Activated naive CD4-positive, alpha-beta T cell treated with anti-CD3 and anti-CD28 coated beads, Interleukin-2, amount 50 U/mL, for 72 hours (primary cell): ENCODE measurements around the gene MBTPS1. TPM values are rescaled to one million over a fixed set of nuclear protein-coding genes. Genes with fewer than 3 reads are reported as not detected.
"Not testable (repeated sequence)": the region's sequence is repeated elsewhere in the genome, so short reads cannot be mapped to it uniquely, and the experiment has no call there.

Experiments used
- ATAC-seq, 2 donors: fragments of 150-1000 bp; cut with Tn5 transposase; 2 replicates each; pipeline ENCODE4 v1.10.0; 2021; ENCODE audit warnings: mild to moderate bottlenecking in 2 of 2, moderate library complexity in 2 of 2
- DNase-seq, 2 donors: peaks; one replicate each; pipeline ENCODE4 v3.0.0; 2021 to 2022; ENCODE audit warnings: low spot score in 2 of 2
- H3K27ac Mint-ChIP-seq, 2 donors: one replicate each; pipeline ENCODE4 v1.8.0; 2022; ENCODE audit warnings: mild to moderate bottlenecking in 2 of 2, mixed read lengths in 2 of 2
- H3K36me3 Mint-ChIP-seq, 2 donors: one replicate each; pipeline ENCODE4 v1.8.0; 2022; ENCODE audit warnings: mixed read lengths in 2 of 2
- H3K9me3 Mint-ChIP-seq, 2 donors: one replicate each; pipeline ENCODE4 v1.8.0; 2022; ENCODE audit warnings: mixed read lengths in 2 of 2
- total RNA-seq, 2 donors: library from RNA; stranded (reverse); gene quantifications; one replicate each; pipeline ENCODE4 v1.2.3, GENCODE V29; 2022

Gene MBTPS1
- total RNA-seq, 2 donors from 2014 or later, result 39.9 to 41.1 TPM

DNA sequence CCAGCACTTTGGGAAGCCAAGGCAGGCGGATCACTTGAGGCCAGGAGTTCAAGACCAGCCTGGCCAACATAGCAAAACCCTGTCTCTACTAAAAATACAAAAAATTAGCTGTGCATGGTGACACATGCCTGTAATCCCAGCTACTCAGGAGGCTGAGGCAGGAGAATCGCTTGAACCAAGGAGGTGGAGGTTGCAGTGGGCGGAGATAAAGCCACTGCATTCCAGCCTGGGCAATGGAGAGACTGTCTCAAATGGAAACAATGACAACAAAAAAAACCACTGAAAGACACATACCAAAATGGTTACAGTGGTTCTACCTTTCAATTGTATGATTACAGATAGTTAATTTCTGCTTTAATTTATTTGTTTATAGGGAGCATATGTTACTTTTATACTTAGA lies 4.8 kb downstream of the MBTPS1 start:
- H3K27ac Mint-ChIP-seq, result peak overlapping the region; percentile 32 to 36

DNA sequence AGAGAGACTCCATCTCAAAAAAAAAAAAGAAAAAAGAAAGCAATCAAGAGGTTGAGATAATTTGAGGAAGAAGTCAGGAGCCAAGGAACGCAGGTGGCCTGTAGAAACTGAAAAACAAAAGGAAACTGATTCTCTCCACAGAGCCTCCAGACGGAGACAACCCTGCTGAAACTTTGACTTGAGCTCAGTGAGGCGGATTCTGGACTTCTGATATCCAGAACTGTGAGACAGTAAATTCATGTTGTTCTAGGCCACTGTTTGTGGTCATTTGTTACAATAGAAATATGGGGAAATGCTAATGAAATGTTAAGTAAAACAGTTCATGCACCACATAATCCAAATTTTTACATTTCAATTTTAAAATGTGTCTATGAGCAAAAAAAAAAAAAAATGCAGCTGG lies 5.2 kb downstream of the MBTPS1 start:
- Mint-ChIP-seq H3K27ac (peak overlapping the region in 1 of 2 donors; percentile 32), H3K9me3 (no peaks in the 10 kb centered on the region), H3K36me3 (peaks cover 0 to 4% of the 10 kb centered on the region in 2 donors)
- DNase-seq (no peak), ATAC-seq (no peak)

More for the DNA sequence above, 4.8 kb downstream of the MBTPS1 start:
- not testable (repeated sequence) for H3K9me3 Mint-ChIP-seq, ATAC-seq, H3K36me3 Mint-ChIP-seq, DNase-seq

DNA sequence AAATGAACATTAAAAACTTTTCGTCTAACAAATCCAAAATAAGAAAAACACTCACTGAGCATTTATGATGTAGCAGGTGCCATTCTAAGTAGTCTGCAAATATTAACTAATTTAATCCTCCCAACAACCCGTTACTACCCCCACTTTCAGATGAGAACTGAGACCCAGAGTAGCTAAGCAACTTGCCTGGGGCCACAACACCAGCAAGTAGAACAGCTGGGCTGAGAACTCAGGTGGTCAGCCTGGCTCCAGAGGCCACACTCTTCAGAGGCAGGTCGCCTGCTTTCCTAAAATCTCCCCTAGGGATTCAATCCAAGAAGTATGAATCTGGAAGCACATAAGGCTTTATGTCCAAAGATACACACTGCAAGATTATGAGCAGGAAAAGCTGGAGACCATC lies 6.2 kb downstream of the MBTPS1 start:
- DNase-seq, result no peak
- ATAC-seq, result no peak
- no peaks in the 10 kb centered on the region for H3K36me3 Mint-ChIP-seq
- H3K9me3 Mint-ChIP-seq, result no peaks in the 10 kb centered on the region
- H3K27ac Mint-ChIP-seq, result peak overlapping the region in 1 of 2 donors; percentile 32

DNA sequence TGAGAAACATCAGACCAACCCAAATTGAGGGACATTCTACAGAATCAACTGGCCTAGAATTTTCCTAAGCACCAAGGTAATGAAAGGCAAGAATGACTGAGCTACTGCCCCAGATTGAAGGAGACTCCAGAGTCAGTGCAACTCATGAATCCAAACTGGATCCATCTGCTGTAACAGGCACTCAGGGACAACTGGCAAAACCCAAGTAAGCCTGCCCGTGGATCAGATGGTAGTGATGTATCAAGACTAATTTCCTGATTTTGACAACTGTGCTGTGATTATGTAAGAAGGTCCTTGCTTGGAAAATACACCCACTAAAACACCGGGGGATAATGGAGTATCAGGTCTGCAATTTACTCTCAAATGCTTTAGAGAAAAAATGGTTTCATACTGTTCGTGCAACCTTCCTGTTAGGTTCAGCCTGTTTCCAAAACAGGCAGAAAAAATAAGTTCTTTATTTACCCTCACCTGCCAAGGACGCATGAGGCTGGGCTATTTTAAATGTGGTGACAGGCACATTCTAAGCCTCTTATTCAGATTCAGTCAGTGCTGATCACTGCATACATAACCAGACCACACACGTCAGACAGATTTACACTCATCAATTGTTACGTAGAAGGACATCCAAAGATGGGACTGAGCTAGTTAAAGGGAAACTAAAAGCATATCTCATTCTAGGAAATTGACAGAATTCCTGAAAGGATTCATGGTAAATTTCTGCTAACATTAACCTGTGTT lies 7.0 kb downstream of the MBTPS1 start:
- no peak for ATAC-seq
- Mint-ChIP-seq H3K27ac (no peak overlapping the region), H3K36me3 (no peaks in the 10 kb centered on the region), H3K9me3 (no peaks in the 10 kb centered on the region)
- DNase-seq, result no peak

DNA sequence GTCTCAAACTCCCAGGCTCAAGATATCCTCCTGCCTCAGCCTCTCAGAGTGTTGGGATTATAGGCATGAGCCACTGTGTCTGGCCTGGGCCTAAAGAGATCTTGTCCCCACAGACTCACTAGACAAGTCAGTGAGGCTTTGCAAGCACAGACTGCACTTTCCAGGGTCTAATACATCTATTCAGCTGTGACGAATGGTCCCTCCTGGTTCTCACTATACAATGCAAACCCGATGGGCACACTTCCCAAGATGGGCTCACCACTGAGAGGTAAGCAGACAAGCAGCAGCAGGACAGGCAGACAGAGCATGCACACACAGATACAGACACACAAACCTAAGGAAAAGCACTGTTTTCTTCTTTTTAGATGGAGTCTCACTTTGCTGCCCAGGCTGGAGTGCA lies 8.8 kb downstream of the MBTPS1 start:
- DNase-seq (no peak), ATAC-seq (no peak)
- H3K9me3 Mint-ChIP-seq, result no peaks in the 10 kb centered on the region
- peak overlapping the region in 1 of 2 donors; percentile 29 for H3K27ac Mint-ChIP-seq
- no peaks in the 10 kb centered on the region for H3K36me3 Mint-ChIP-seq

DNA sequence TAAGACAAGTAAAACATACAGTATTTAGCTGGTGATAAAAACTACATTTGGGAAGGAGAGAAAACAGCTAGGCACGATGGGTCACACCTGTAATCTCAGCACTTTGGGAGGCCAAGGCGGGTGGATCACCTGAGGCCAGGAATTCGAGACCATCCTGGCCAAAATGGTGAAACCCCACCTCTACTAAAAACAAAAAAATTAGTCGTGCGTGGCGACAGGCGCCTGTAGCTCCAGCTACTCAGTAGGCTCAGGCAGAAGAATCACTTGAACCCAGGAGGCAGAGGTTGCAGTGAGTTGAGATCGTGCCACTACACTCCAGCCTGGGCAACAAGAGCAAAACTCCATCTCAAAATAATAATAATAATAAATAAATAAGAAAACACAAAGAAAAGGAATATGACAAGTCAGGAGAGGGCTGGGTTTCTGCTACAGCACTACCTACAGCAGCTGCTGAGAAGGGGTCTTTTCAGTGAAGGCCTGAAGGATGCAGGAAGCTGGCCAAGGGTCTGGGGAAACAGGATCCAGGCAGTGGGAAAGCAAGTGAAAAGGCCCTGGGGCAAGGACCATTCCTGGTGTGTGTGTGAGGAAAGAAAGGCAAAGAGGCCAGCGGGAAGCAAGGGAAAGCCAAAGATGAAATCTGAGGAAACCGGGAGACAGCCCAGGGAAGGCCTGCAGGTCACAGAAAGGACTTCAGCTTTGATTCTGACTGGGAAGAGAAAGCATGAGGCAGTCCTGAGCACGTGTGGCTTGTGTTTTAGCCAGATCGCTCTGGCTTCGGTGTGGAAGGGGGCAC lies 10.6 kb downstream of the MBTPS1 start:
- Mint-ChIP-seq H3K9me3 (no peaks in the 10 kb centered on the region), H3K27ac (peak overlapping the region; percentile 16 to 63), H3K36me3 (no peaks in the 10 kb centered on the region)
- no peak for ATAC-seq
- no peak for DNase-seq

DNA sequence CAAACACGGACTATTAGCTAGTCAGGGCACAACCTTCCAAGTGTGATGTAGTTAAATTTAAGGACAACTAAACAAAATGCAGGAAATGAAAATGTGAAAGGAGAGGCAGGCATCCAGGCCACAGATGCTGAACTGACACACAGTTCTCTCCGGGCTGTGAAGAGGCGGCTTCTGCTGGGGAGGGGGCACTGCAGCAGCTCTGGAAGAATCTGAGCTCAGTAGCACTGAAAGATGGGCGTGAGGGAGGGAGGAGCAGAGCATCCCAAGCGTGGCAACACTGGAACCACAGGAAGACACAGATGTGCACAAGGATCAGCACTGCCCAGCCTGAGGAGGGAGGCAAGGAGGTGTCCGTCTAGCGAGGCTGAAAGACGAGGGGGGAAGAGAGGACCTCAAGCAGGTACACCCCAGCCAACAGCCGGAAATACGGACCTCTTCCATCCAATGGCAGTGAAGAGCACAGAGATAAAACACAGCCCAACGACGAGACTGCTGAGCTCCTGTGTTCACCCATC lies 11.4 kb downstream of the MBTPS1 start:
- H3K9me3 Mint-ChIP-seq, result no peaks in the 10 kb centered on the region
- no peak for ATAC-seq
- peak overlapping the region in 1 of 2 donors; percentile 63 for H3K27ac Mint-ChIP-seq
- H3K36me3 Mint-ChIP-seq, result no peaks in the 10 kb centered on the region
- DNase-seq, result no peak

DNA sequence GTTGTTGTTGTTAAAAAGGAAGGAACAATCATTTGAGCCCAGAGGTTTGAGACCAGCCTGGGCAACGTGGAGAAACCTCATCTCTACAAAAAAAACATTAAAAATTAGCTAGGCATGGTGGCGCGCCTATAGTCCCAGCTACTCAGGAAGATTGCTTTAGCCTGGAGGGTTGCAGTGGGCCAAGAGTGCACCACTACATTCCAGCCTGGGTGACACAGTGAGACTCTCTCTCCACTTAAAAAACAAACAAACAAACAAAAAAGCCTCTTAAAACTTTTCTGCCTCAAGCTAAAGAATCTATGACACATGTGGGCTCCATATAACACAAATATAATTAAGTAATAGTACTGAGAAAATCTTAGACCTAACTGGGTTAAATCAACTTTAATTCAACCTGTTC lies 12.5 kb downstream of the MBTPS1 start:
- no peaks in the 10 kb centered on the region for H3K9me3 Mint-ChIP-seq
- H3K36me3 Mint-ChIP-seq, result peaks cover 0 to under 1% of the 10 kb centered on the region in 2 donors
- DNase-seq (no peak), ATAC-seq (no peak)
- no peak overlapping the region for H3K27ac Mint-ChIP-seq

DNA sequence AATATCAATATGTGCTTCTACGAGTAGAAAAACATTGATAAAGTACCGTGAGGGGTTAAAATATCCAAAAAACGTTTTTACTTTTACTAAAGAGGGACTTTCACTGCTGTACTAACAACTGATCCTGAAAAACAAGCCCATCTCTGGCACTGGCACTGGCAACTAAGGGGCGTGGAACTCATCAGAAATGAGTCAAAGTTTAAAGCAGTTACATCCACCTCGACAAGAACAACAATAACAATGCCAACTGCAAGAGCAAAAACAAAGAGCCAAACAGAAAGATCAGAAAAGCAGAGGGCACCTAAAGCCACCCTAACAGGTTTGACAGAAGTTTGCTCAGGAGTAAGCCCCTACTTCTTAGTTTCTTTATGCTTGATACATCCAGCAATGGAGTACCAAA lies 13.1 kb downstream of the MBTPS1 start:
- no peaks in the 10 kb centered on the region for H3K9me3 Mint-ChIP-seq
- peaks cover 0 to 6% of the 10 kb centered on the region in 2 donors for H3K36me3 Mint-ChIP-seq
- no peak for ATAC-seq
- no peak overlapping the region for H3K27ac Mint-ChIP-seq
- no peak for DNase-seq

DNA sequence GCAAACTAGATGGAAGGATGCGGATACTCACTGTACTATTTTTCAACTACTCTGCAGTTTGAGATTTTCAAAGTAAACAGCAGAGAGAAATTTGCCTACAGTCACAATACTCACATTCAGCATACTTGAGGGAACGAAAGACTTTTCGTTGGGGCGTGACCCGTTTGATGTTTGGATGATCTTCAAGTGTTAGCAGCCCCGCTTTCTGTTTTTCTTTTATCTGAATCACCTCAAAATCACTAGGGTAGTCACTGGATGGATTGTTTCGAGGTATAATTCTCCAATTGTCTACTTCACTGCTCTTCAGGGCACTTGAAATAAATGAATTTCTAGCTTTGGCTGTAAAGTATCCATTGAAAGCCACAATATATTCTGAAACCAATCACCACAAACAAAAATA lies 17.8 kb downstream of the MBTPS1 start:
- DNase-seq, result no peak
- no peak for ATAC-seq
- peaks cover 2 to 9% of the 10 kb centered on the region in 2 donors for H3K36me3 Mint-ChIP-seq
- no peaks in the 10 kb centered on the region for H3K9me3 Mint-ChIP-seq
- no peak overlapping the region for H3K27ac Mint-ChIP-seq

DNA sequence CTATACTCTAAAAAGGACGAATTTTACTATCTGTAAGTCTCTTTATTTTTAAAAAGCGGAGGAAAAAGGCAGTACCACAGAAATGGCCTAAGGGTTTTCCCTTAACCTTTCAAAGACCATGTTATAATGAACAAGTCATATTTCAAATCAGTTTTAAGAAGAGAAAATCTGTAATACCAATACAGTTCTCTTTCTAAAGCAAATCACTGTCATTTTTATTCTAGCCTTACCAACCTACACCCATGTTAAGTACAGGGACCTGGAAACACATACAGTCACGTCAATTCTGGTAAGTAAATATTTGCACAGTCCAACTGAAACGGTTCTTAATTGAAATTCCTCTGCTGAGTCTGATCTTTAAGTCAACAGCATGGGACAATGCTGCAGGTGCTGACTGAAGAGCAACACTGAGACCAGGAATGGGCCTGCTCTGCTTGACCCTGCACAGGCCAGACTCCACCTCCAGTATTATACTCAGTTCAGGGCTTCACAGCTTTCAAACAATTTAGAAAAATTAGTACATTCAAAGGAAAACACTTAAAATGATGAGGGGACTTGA lies 20.2 kb downstream of the MBTPS1 start:
- Mint-ChIP-seq H3K36me3 (peaks cover 9% of the 10 kb centered on the region in 2 donors), H3K9me3 (no peaks in the 10 kb centered on the region), H3K27ac (no peak overlapping the region)
- no peak for ATAC-seq
- no peak for DNase-seq

DNA sequence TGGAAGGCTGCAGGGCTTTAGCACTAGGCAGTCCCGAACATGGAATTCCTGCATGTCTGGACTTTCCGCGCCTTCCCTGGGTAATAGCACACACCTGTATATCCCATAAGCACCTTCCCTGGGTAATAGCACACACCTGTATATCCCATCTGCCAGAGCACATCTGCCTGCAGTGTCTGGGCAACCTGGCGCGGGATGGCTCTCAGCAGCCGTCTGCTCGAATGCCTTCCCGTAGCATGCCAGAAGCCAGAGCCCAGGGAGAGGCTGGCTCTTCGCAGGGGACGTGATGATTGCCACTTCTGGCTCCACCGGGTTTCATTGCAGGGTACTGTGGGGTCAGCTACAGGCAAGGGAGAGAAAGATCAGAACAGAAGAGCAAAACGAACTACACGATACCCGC lies 21.3 kb downstream of the MBTPS1 start:
- ATAC-seq (no peak), DNase-seq (no peak)
- H3K36me3 Mint-ChIP-seq, result peaks cover 9% of the 10 kb centered on the region in 2 donors

DNA sequence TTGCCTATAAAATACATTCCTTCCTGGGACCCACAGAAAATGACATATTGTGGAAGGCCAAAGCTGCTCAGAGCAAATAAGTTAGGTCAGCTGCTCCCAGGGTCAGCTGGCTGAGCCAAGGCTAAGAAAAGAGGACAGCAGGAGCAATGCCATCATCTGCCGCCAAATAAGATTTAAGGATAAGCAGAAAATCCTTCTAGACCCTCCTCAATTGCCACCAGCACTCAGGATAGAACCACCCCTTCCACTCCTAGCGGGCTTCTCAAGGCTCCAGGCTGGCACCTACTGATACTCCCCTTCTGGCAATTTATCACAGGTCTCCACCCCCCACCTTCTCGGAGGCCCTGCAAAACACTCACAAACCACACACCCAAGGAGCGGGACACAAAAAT lies 22.9 kb downstream of the MBTPS1 start:
- ATAC-seq (no peak), DNase-seq (no peak)
- Mint-ChIP-seq H3K9me3 (no peaks in the 10 kb centered on the region), H3K27ac (no peak overlapping the region), H3K36me3 (peaks cover 7 to 10% of the 10 kb centered on the region in 2 donors)

More for the DNA sequence above, 21.3 kb downstream of the MBTPS1 start:
- Mint-ChIP-seq H3K9me3 (no peaks in the 10 kb centered on the region), H3K27ac (no peak overlapping the region)

DNA sequence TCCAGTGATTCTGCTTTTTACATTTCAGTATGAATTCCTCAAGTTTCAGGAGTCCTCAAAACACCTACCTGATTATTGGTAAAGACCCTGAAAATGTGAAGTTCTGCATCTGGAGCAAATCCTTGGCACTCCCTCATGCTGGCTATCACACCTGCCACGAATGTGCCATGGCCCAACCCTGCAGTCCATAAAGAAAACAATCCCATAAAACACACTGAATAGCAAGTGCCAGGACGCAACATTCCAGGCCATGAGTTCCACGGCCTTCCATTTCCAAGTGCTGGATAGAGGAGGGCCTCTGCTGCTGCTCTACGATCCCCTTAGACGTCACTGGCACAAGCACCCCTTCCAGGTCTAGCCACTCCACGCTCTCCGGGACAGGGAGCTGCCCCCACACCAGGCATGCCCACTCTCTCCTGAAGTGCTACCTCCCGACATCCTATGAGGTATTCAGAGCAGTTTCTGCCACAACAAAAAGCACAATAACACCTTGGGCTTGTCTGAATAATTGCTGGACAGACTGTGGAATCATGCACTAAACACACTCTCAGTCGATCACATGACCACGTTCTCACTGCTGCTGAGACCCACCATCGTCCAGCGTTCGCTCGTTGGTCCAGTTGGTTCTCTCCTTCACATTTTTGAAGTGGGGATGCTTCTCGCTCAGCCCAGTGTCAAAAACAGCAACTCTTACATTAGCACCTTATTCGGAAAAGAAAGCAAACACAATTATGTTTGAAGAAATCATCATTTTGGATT lies 23.4 kb downstream of the MBTPS1 start:
- DNase-seq (no peak), ATAC-seq (no peak)
- Mint-ChIP-seq H3K36me3 (peaks cover 4 to 15% of the 10 kb centered on the region in 2 donors), H3K27ac (peak overlapping the region in 1 of 2 donors; percentile 79), H3K9me3 (no peaks in the 10 kb centered on the region)

DNA sequence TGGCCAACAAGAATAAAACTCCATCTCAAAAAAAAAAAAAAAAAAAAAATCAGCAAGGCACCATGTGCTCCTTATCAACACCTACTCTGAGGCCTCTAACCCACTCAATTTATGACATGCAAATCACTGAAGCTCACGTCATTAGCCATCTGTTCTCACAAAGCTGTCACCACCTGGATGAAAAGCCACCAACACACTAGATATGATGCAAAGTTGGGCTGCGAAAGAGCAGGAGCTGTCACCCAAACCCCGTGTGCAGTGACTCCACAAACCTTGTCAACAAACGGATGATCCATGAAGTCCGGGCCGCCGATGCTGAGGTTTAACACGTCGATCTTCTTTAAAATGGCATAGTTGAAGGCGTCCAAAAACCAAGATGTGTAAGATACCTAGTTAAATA lies 25.3 kb downstream of the MBTPS1 start:
- DNase-seq (no peak), ATAC-seq (no peak)
- H3K9me3 Mint-ChIP-seq, result no peaks in the 10 kb centered on the region
- peaks cover 15 to 20% of the 10 kb centered on the region in 2 donors for H3K36me3 Mint-ChIP-seq
- no peak overlapping the region for H3K27ac Mint-ChIP-seq

DNA sequence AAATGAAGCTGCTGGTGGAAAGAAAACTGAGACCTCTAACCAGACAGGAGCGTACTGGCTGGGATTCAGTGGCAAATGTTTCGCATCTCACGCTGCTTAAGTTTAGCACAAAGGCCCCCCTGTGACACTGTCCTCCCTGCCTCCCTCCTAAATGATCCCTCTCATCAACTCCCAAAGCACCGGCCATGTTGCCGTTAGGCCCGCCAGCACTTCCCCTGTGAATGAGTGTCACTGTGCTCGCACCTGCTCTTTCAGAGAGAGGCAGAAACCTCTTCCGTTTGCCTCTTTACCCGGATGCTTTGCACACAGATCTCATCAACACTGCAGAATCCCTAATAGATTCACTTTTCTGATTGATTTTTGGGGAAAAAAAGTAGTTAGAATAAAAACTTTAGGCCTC lies 26.5 kb downstream of the MBTPS1 start:
- Mint-ChIP-seq H3K9me3 (no peaks in the 10 kb centered on the region), H3K27ac (no peak overlapping the region), H3K36me3 (peaks cover 21 to 27% of the 10 kb centered on the region in 2 donors)
- no peak for DNase-seq
- ATAC-seq, result no peak
